ENCODE measurements around the gene TAS2R50. TPM values are rescaled to one million over a fixed set of nuclear protein-coding genes. Genes with fewer than 3 reads are reported as not detected.

TAS2R50 gene
- total and polyA plus RNA-seq, 9 donors, result 0.07 to 3.5 (median 1.3) TPM

DNA sequence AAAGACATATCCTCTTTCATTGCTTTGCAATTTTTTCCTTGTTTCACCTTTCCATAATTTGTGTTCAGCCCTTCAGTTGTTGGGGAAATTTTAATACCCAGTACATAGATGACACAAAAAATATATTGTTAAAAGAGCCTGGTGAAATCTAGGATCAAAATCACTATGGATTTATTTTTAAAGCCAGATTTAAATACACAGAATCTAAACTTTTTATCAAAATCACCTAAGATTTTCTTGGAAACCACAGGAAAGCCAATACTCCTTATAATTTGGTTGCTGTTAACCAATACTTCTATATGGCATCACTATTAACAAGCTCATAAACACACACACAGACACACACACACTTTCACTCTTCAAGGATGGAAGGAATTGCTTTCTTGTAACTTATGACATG lies 11.5 kb upstream of the TAS2R50 start, which contains the start of gene TAS2R20:
TAS2R20 (minus strand) TSS at position 101 of the 400 bp plus-strand sequence. CDS start 429 bp downstream, outside the sequence.
- no peak for TF ChIP-seq EP300 (IDR thresholded peaks at IDR 0.05)
- no peak for TF ChIP-seq POLR2A (IDR thresholded peaks at IDR 0.05)
- TF ChIP-seq, protein P1, sequence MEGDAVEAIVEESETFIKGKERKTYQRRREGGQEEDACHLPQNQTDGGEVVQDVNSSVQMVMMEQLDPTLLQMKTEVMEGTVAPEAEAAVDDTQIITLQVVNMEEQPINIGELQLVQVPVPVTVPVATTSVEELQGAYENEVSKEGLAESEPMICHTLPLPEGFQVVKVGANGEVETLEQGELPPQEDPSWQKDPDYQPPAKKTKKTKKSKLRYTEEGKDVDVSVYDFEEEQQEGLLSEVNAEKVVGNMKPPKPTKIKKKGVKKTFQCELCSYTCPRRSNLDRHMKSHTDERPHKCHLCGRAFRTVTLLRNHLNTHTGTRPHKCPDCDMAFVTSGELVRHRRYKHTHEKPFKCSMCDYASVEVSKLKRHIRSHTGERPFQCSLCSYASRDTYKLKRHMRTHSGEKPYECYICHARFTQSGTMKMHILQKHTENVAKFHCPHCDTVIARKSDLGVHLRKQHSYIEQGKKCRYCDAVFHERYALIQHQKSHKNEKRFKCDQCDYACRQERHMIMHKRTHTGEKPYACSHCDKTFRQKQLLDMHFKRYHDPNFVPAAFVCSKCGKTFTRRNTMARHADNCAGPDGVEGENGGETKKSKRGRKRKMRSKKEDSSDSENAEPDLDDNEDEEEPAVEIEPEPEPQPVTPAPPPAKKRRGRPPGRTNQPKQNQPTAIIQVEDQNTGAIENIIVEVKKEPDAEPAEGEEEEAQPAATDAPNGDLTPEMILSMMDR (IDR thresholded peaks at IDR 0.05), result no peak
- Histone ChIP-seq H3K36me3 (no peaks in the 10 kb centered on the region), H3K27ac (no peak within 1 kb of the TSS), H3K27me3 (no peaks in the 10 kb centered on the region), H3K9me3 (no peaks in the 10 kb centered on the region), H3K4me1 (ENCODE audit: insufficient read depth) (no peaks in the 10 kb centered on the region), H3K4me3 (no peak within 1 kb of the TSS)
- DNase-seq, result no peak
- intact Hi-C loops (cut with DNase I), result no loop called here

DNA sequence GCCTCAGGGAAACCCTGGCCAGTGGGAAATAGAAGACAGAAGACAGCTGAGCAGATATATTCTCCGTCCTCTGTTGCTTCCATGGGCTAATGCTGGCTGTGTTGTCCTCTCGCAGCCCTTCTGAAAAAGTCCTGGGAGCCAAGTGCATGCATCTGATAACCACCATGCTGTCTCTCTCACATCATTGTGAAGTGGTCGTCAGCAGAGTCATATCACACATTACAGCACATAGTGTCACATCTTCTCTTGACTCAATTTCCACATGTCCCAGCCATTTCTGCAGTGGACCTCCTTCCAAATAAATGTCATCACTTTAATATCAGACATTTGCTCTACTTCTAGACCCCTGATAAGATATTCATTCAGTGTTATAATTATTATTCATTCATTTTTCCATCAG lies 7.6 kb upstream of the TAS2R50 start:
- Histone ChIP-seq H3K27me3 (no peaks in the 10 kb centered on the region), H3K4me3 (no peak overlapping the region), H3K9me3 (no peaks in the 10 kb centered on the region), H3K27ac (no peak overlapping the region), H3K4me1 (ENCODE audit: insufficient read depth) (no peaks in the 10 kb centered on the region), H3K36me3 (no peaks in the 10 kb centered on the region)
- no peak for DNase-seq
- intact Hi-C loops (cut with DNase I), result no loop called here
- TF ChIP-seq EP300 (IDR thresholded peaks at IDR 0.05) (no peak), POLR2A (IDR thresholded peaks at IDR 0.05) (no peak)
- TF ChIP-seq, protein P1 (IDR thresholded peaks at IDR 0.05), result no peak
- WGBS, 3 donors, result 95 to 97% (median 96%) methylated on average over 3 of the region's 3 CpGs

DNA sequence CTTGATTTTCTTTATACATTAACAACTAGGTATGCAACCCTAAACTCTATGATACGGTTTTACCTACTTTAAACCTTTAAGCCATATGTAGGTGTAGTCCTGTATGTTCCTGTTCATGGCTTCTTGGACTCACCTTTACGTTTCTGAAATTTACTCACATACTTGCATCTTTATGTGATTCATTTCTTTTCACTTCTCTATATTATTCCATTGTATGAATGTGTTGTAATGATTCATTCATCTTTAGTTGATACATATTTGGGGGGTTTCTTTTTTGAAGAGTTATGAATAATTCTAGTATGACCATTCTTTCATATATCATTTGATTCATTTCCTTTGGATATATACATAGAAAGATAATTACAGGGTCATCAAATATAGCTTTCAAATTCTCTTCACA lies 2.4 kb upstream of the TAS2R50 start:
- no peaks in the 10 kb centered on the region for H3K9me3 ChIP-seq
- no peak overlapping the region for H3K27ac ChIP-seq
- no peak overlapping the region for H3K4me3 ChIP-seq
- TF ChIP-seq EP300 (IDR thresholded peaks at IDR 0.05), result no peak
- no peak for TF ChIP-seq POLR2A (IDR thresholded peaks at IDR 0.05)
- TF ChIP-seq, protein P1 (IDR thresholded peaks at IDR 0.05), result no peak
- no peaks in the 10 kb centered on the region for H3K27me3 ChIP-seq
- 89 to 96% (median 94%) methylated on average over 2 of the region's 2 CpGs for WGBS, 3 donors
- H3K36me3 ChIP-seq, result no peaks in the 10 kb centered on the region
- intact Hi-C loops (cut with DNase I), result no loop called here
- no peak for DNase-seq
- no peaks in the 10 kb centered on the region for H3K4me1 ChIP-seq (ENCODE audit: insufficient read depth)

- Histone ChIP-seq H3K27ac (no peak overlapping the region), H3K4me3 (no peak overlapping the region), H3K27me3 (no peaks in the 10 kb centered on the region), H3K9me3 (no peaks in the 10 kb centered on the region), H3K4me1 (ENCODE audit: insufficient read depth) (no peaks in the 10 kb centered on the region), H3K36me3 (no peaks in the 10 kb centered on the region)
- DNase-seq, result no peak
- intact Hi-C loops (cut with DNase I), result no loop called here
- 91 to 92% (median 92%) methylated on average over 5 of the region's 5 CpGs for WGBS, 3 donors
- TF ChIP-seq, protein P1 (IDR thresholded peaks at IDR 0.05), result no peak
- TF ChIP-seq EP300 (IDR thresholded peaks at IDR 0.05) (no peak), POLR2A (IDR thresholded peaks at IDR 0.05) (no peak)
These were observed 4.5 kb downstream of the TAS2R50 start for GRCh38 chr12:10982244-10982643.
